H1 (cell line): ENCODE results near the gene LY86. TPM values are rescaled to one million over a fixed set of nuclear protein-coding genes. Genes with fewer than 3 reads are reported as not detected.

Experiments
- CTCF ChIA-PET: fragments of 300-600 bp; sonication (Branson Sonifier 250); formaldehyde crosslinking; loops from one replicate; lab custom pipeline; 2021; ENCODE audit not compliant: partially characterized antibody; lab: Charles Lee
- POLR2A ChIA-PET: fragments of 300-600 bp; sonication (Branson Sonifier 250); formaldehyde crosslinking; loops from one replicate; lab custom pipeline; 2021; ENCODE audit warnings: inconsistent platforms; ENCODE audit not compliant: partially characterized antibody; lab: Charles Lee
- DNase-seq, 2 experiments: peaks; one replicate each; pipeline versions ENCODE4 v3.0.0 to v3.0.0-alpha.2; 2010 to 2022; ENCODE audit warnings: low spot score in 2 of 2, low read depth in 1 of 2, mixed read lengths in 1 of 2
- FAIRE-seq: peaks from 2 replicates; lab custom pipeline; 2011; peaks lifted over from hg19 to GRCh38; lab: Jason Lieb, UNC
- H2AFZ ChIP-seq: 2 replicates; pipeline ENCODE4 v1.8.1; 2012; ENCODE audit warnings: low read length, inconsistent platforms
- H2AK5ac ChIP-seq: 2 replicates; pipeline ENCODE4 v1.6.1; 2013; ENCODE audit warnings: low read depth, low read length
- H2BK120ac ChIP-seq: replicated peaks from 2 replicates; pipeline ENCODE3; 2013; ENCODE audit warnings: low read depth, low read length, inconsistent platforms
- H2BK12ac ChIP-seq: 2 replicates; pipeline ENCODE4 v1.6.1; 2013; ENCODE audit warnings: low read depth, low read length
- H2BK15ac ChIP-seq: 2 replicates; pipeline ENCODE4 v1.6.1; 2013; ENCODE audit warnings: low read length
- H2BK20ac ChIP-seq: 2 replicates; pipeline ENCODE4 v1.6.1; 2013; ENCODE audit warnings: low read length
- H2BK5ac ChIP-seq: 2 replicates; pipeline ENCODE4 v1.6.1; 2013; ENCODE audit warnings: low read depth, low read length
- H3K14ac ChIP-seq: 2 replicates; pipeline ENCODE4 v1.6.1; 2013; ENCODE audit warnings: inconsistent platforms; ENCODE audit not compliant: insufficient read length
- H3K18ac ChIP-seq: 2 replicates; pipeline ENCODE4 v1.6.1; 2013; ENCODE audit warnings: low read length; ENCODE audit errors: extremely low read depth
- H3K23ac ChIP-seq: 2 replicates; pipeline ENCODE4 v1.6.1; 2013; ENCODE audit warnings: inconsistent platforms; ENCODE audit not compliant: insufficient read length
- H3K23me2 ChIP-seq: 2 replicates; pipeline ENCODE4 v1.6.1; 2013; ENCODE audit warnings: low read depth, low read length
- H3K27ac ChIP-seq: 2 replicates; pipeline ENCODE4 v1.6.1; 2011; ENCODE audit warnings: low read depth, low read length, inconsistent platforms
- H3K27me3 ChIP-seq, 4 experiments: replicated peaks in 1 of 4; 1 replicate in 1 of 4; 2 replicates in 3 of 4; pipeline versions ENCODE4 v1.6.1 to v1.8.1; 2011 to 2013; ENCODE audit warnings: low read length in 3 of 4, mild to moderate bottlenecking in 3 of 4, inconsistent platforms in 2 of 4, mixed read lengths in 2 of 4, moderate library complexity in 1 of 4; ENCODE audit not compliant: control insufficient read depth in 3 of 4, insufficient read depth in 3 of 4; ENCODE audit errors: extremely low read depth in 1 of 4
- H3K36me3 ChIP-seq, 4 experiments: 2 replicates each; pipeline versions ENCODE4 v1.6.1 to v1.8.1; 2011 to 2013; ENCODE audit warnings: mild to moderate bottlenecking in 4 of 4, low read length in 3 of 4, moderate library complexity in 2 of 4, control low read depth in 1 of 4, inconsistent platforms in 1 of 4; ENCODE audit not compliant: insufficient read depth in 4 of 4, control insufficient read depth in 2 of 4
- H3K4ac ChIP-seq: replicated peaks from 2 replicates; pipeline ENCODE3; 2013; ENCODE audit warnings: low read length, low read depth, mixed read lengths, inconsistent platforms; ENCODE audit not compliant: insufficient read length
- H3K4me1 ChIP-seq, 4 experiments: replicated peaks in 1 of 4; 1 replicate in 1 of 4; 2 replicates in 3 of 4; pipeline versions ENCODE4 v1.6.1 to v1.8.1; 2011 to 2013; ENCODE audit warnings: low read length in 3 of 4, inconsistent platforms in 2 of 4, mixed read lengths in 1 of 4; ENCODE audit not compliant: insufficient read depth in 4 of 4, control insufficient read depth in 3 of 4
- H3K4me2 ChIP-seq, 2 experiments: 2 replicates each; pipeline versions ENCODE4 v1.6.1 to v1.8.1; 2011 to 2013; ENCODE audit warnings: low read depth in 2 of 2, low read length in 2 of 2, control low read depth in 1 of 2, inconsistent platforms in 1 of 2, mild to moderate bottlenecking in 1 of 2; ENCODE audit not compliant: insufficient read depth in 1 of 2
- H3K4me3 ChIP-seq, 4 experiments: fragments of 200-600, 300-600 bp in 1 of 4; sonication (generic), shearing (Covaris generic), sonication (Bioruptor Twin) in 1 of 4; 2 replicates each; pipeline versions ENCODE4 v1.5.1 to v1.8.1; 2011 to 2016; ENCODE audit warnings: low read length in 4 of 4, low read depth in 3 of 4, control low read depth in 2 of 4, inconsistent platforms in 2 of 4, mild to moderate bottlenecking in 2 of 4, mixed read lengths in 1 of 4, moderate library complexity in 1 of 4; ENCODE audit not compliant: insufficient read depth in 2 of 4; ENCODE audit errors: extremely low read depth in 1 of 4
- H3K56ac ChIP-seq: replicated peaks from 2 replicates; pipeline ENCODE3; 2013; ENCODE audit warnings: low read depth, mild to moderate bottlenecking, mixed read lengths, low read length, inconsistent platforms; ENCODE audit not compliant: insufficient read length
- H3K79me1 ChIP-seq: 2 replicates; pipeline ENCODE4 v1.6.1; 2013; ENCODE audit warnings: low read depth, low read length, control low read depth
- H3K79me2 ChIP-seq, 2 experiments: 2 replicates each; pipeline versions ENCODE4 v1.6.1 to v1.8.1; 2012 to 2013; ENCODE audit warnings: low read length in 2 of 2, mild to moderate bottlenecking in 2 of 2, inconsistent platforms in 1 of 2; ENCODE audit not compliant: insufficient read depth in 2 of 2, control insufficient read depth in 1 of 2
- H3K9ac ChIP-seq, 4 experiments: replicated peaks in 1 of 4; 1 replicate in 1 of 4; 2 replicates in 3 of 4; pipeline versions ENCODE4 v1.6.1 to v1.8.1; 2011 to 2013; ENCODE audit warnings: low read depth in 3 of 4, low read length in 3 of 4, control low read depth in 2 of 4, mild to moderate bottlenecking in 2 of 4, moderate library complexity in 2 of 4, inconsistent platforms in 1 of 4; ENCODE audit errors: extremely low read depth in 1 of 4
- H3K9me3 ChIP-seq, 2 experiments: 2 replicates each; pipeline versions ENCODE4 v1.6.1 to v1.8.1; 2012 to 2013; ENCODE audit warnings: mild to moderate bottlenecking in 2 of 2, moderate library complexity in 2 of 2, control low read depth in 1 of 2, inconsistent platforms in 1 of 2, low read depth in 1 of 2, low read length in 1 of 2, mixed read lengths in 1 of 2; ENCODE audit not compliant: insufficient read depth in 2 of 2
- H4K20me1 ChIP-seq, 2 experiments: replicated peaks in 1 of 2; 2 replicates each; pipeline versions ENCODE3 to v1.8.1; 2011 to 2013; ENCODE audit warnings: inconsistent platforms in 2 of 2, low read length in 2 of 2, mild to moderate bottlenecking in 1 of 2; ENCODE audit not compliant: insufficient read depth in 2 of 2, control insufficient read depth in 1 of 2
- H4K5ac ChIP-seq: 2 replicates; pipeline ENCODE4 v1.6.1; 2013; ENCODE audit warnings: low read length, low read depth, mixed read lengths, inconsistent platforms; ENCODE audit not compliant: insufficient read length
- H4K8ac ChIP-seq: 2 replicates; pipeline ENCODE4 v1.8.0; 2013; ENCODE audit warnings: mild to moderate bottlenecking, moderate library complexity, low read length, inconsistent platforms; ENCODE audit not compliant: insufficient read depth; ENCODE audit errors: extremely low read depth
- H4K91ac ChIP-seq: replicated peaks from 2 replicates; pipeline ENCODE3; 2013; ENCODE audit warnings: low read length, mixed read lengths, inconsistent platforms; ENCODE audit not compliant: insufficient read length
- CEBPB ChIP-seq: IDR thresholded peaks from 2 replicates; pipeline ENCODE4 v1.6.1; 2012; ENCODE audit warnings: low read depth, low read length
- EP300 ChIP-seq, 2 experiments: IDR thresholded peaks; 1 replicate in 1 of 2; 2 replicates in 1 of 2; pipeline ENCODE4 v1.6.1; 2011 to 2012; ENCODE audit warnings: low read depth in 2 of 2, low read length in 2 of 2, mild to moderate bottlenecking in 2 of 2, borderline replicate concordance in 1 of 2, inconsistent platforms in 1 of 2, moderate library complexity in 1 of 2
- EZH2 ChIP-seq: fragments of 200-600 bp; sonication (generic); IDR thresholded peaks from 2 replicates; pipeline ENCODE4 v1.7.1; 2012; ENCODE audit warnings: low read depth, mild to moderate bottlenecking, moderate library complexity, low read length, inconsistent platforms; ENCODE audit not compliant: severe bottlenecking
- MAX ChIP-seq: IDR thresholded peaks from 2 replicates; pipeline ENCODE4 v1.6.1; 2012; ENCODE audit warnings: inconsistent platforms
- POLR2A ChIP-seq, 2 experiments: IDR thresholded peaks; 1 replicate in 1 of 2; 2 replicates in 1 of 2; pipeline ENCODE4 v1.6.1; 2011; ENCODE audit warnings: low read depth in 2 of 2, low read length in 2 of 2, mild to moderate bottlenecking in 2 of 2; ENCODE audit errors: control extremely low read depth in 1 of 2
- RBBP5 ChIP-seq: IDR thresholded peaks from 2 replicates; pipeline ENCODE4 v1.7.1; 2012; ENCODE audit warnings: low read depth, mild to moderate bottlenecking, inconsistent platforms, low read length, moderate library complexity, borderline replicate concordance
- SIRT6 ChIP-seq: IDR thresholded peaks from one replicate; pipeline ENCODE4 v1.7.1; 2012; ENCODE audit warnings: low read length, inconsistent platforms
- SIX5 ChIP-seq: IDR thresholded peaks from 2 replicates; pipeline ENCODE4 v1.6.1; 2011; ENCODE audit warnings: mild to moderate bottlenecking, low read depth, low read length
- WGBS, 2 experiments: shearing (Covaris generic) in 1 of 2; methylation state at CpG; one replicate each; pipeline versions ENCODE4 v1.1.6 to v1.1.7; 2013 to 2015; ENCODE audit warnings: low lambda C conversion rate in 2 of 2, mixed read lengths in 2 of 2, inconsistent platforms in 1 of 2, low coverage in 1 of 2, missing lambda C conversion rate in 1 of 2; ENCODE audit not compliant: insufficient replicate concordance in 2 of 2, insufficient coverage in 1 of 2, insufficient read length in 1 of 2; ENCODE audit errors: extremely low coverage in 1 of 2, missing lambda C conversion rate in 1 of 2; 5-methylcytosine and 5-hydroxymethylcytosine counted together
- polyA plus RNA-seq, 7 experiments: library from polyadenylated mRNA; depleted of rRNA in 3 of 7; stranded (reverse) in 5 of 7; unstranded in 2 of 7; fragments of >200 nt in 5 of 7; fragments of 200-250 nt in 2 of 7; gene quantifications; 1 replicate in 5 of 7; 2 replicates in 1 of 7; 4 replicates in 1 of 7; pipeline versions ENCODE4 v1.2.1 to v1.2.3, GENCODE V29; 2011 to 2013; ENCODE audit warnings: missing spikeins in 2 of 7, mixed read lengths in 2 of 7
- total RNA-seq: library from RNA; stranded (reverse); fragmentation: NEBNext Ultra II Directional; extraction: Animal tissue kit (Norgen Biotek cat#: 25700); gene quantifications from 2 replicates; pipeline ENCODE4 v1.2.1, GENCODE V29; 2021

Gene LY86
- total and polyA plus RNA-seq, 2 of the 8 experiments (the other 6 are each of a cell fraction or from before 2014, with no cell fraction given): not detected

DNA sequence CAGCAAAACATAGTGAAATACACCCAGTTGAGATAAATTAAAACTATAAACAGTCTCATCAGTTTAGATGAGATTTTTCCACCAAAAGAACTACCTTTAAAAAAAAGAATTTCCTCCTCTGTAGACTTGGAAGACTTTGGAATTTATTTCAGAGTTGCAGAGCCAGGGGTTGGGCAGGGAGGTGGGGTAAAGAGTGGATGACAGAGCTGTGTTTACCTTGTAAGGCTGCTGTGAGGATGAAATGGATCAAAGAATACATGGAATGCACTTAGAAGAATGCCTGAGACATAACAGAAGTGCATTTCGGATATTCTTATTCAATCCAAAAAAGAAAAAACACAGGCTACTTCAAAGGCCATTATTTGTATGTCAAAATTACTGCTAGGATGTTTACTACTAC, 6.4 kb upstream of the LY86 start:
- peaks cover 0 to 3% of the 10 kb centered on the region in 2 experiments; a peak in 1 of 4 replicates for H3K9me3 ChIP-seq
- no peaks in the 10 kb centered on the region for H3K27me3 ChIP-seq
- no peak overlapping the region for H2BK20ac ChIP-seq
- no peak overlapping the region for H3K27ac ChIP-seq
- H3K56ac ChIP-seq: no peak overlapping the region
- no peak overlapping the region for H2AK5ac ChIP-seq
- no peak overlapping the region for H3K23ac ChIP-seq
- H4K5ac ChIP-seq: no peak overlapping the region
- H3K4me3 ChIP-seq: no peak overlapping the region
- no peak overlapping the region for H3K18ac ChIP-seq
- no peaks in the 10 kb centered on the region for H3K4me1 ChIP-seq
- H2BK120ac ChIP-seq: no peak overlapping the region
- 85% methylated on average over 1 of the region's 1 CpG; no CpG with 5 or more reads in 1 of the 2 experiments for WGBS, 2 experiments
- no peak overlapping the region for H3K4me2 ChIP-seq
- H3K36me3 ChIP-seq: no peaks in the 10 kb centered on the region
- FAIRE-seq: no peak
- H3K79me1 ChIP-seq: no peaks in the 10 kb centered on the region
- no peak overlapping the region; a peak in 1 of 7 replicates for H3K9ac ChIP-seq
- no peak overlapping the region for H3K4ac ChIP-seq
- H4K91ac ChIP-seq: no peak overlapping the region
- ChIA-PET POLR2A (no interaction called here), CTCF (no interaction called here)
- H2BK15ac ChIP-seq: no peak overlapping the region
- no peaks in the 10 kb centered on the region for H3K79me2 ChIP-seq
- no peak overlapping the region for H2AFZ ChIP-seq
- DNase-seq: no peak
- no peak overlapping the region for H4K8ac ChIP-seq
- H2BK5ac ChIP-seq: no peak overlapping the region
- H3K14ac ChIP-seq: no peak overlapping the region
- H3K23me2 ChIP-seq: no peaks in the 10 kb centered on the region
- H2BK12ac ChIP-seq: no peak overlapping the region
- no peaks in the 10 kb centered on the region for H4K20me1 ChIP-seq
- TF ChIP-seq RBBP5 (no peak), MAX (no peak), SIRT6 (no peak), SIX5 (no peak), POLR2A (IDR thresholded peaks at IDR 0.05; ENCODE audit: control extremely low read depth in 1 of 2, low read depth in 2 of 2, low read length in 2 of 2) (no peak), EZH2 (no peak), CEBPB (no peak), EP300 (IDR thresholded peaks at IDR 0.05; ENCODE audit: borderline replicate concordance in 1 of 2, low read depth in 2 of 2, low read length in 2 of 2) (no peak)
